Trophoblast cell (in vitro differentiated cells and primary cell): ENCODE measurements around the gene CBX2.
"Not testable (repeated sequence)": the region's sequence is repeated elsewhere in the genome, so short reads cannot be mapped to it uniquely, and the experiment has no call there.

Experiments
- DNase-seq, 2 donors: peaks; one replicate each; pipeline ENCODE4 v3.0.0-alpha.2; 2016
- H2AFZ ChIP-seq: 2 replicates; pipeline ENCODE4 v1.6.1; 2013; ENCODE audit warnings: low read length, moderate library complexity, mild to moderate bottlenecking; ENCODE audit not compliant: insufficient read depth, poor library complexity
- H2AK5ac ChIP-seq: 2 replicates; pipeline ENCODE4 v1.6.1; 2013; ENCODE audit warnings: mild to moderate bottlenecking, low read length
- H2BK120ac ChIP-seq: 2 replicates; pipeline ENCODE4 v1.6.1; 2013; ENCODE audit warnings: low read length, mild to moderate bottlenecking, moderate library complexity; ENCODE audit not compliant: insufficient read depth, poor library complexity
- H2BK12ac ChIP-seq: 2 replicates; pipeline ENCODE4 v1.6.1; 2013; ENCODE audit warnings: mild to moderate bottlenecking, low read length, moderate library complexity
- H2BK5ac ChIP-seq: 2 replicates; pipeline ENCODE4 v1.6.1; 2013; ENCODE audit warnings: low read length, low read depth, moderate library complexity, mild to moderate bottlenecking; ENCODE audit not compliant: poor library complexity
- H3K14ac ChIP-seq: 2 replicates; pipeline ENCODE4 v1.6.1; 2013; ENCODE audit warnings: mild to moderate bottlenecking, low read length
- H3K18ac ChIP-seq: 2 replicates; pipeline ENCODE4 v1.6.1; 2013; ENCODE audit warnings: mild to moderate bottlenecking, low read length
- H3K23ac ChIP-seq: 2 replicates; pipeline ENCODE4 v1.6.1; 2013; ENCODE audit warnings: low read length
- H3K27ac ChIP-seq: 2 replicates; pipeline ENCODE4 v1.5.1; 2013; ENCODE audit warnings: low read depth, mild to moderate bottlenecking, inconsistent platforms, low read length, moderate library complexity
- H3K27me3 ChIP-seq: 2 replicates; pipeline ENCODE4 v1.6.1; 2013; ENCODE audit warnings: inconsistent platforms, mild to moderate bottlenecking, low read length, moderate library complexity; ENCODE audit not compliant: insufficient read depth
- H3K36me3 ChIP-seq, 2 experiments: 1 replicate in 1 of 2; 2 replicates in 1 of 2; pipeline ENCODE4 v1.6.1; 2013; ENCODE audit warnings: low read length in 2 of 2, mild to moderate bottlenecking in 2 of 2, moderate library complexity in 1 of 2; ENCODE audit not compliant: insufficient read depth in 2 of 2, control insufficient read depth in 1 of 2
- H3K4ac ChIP-seq: 2 replicates; pipeline ENCODE4 v1.6.1; 2013; ENCODE audit warnings: low read depth, mild to moderate bottlenecking, low read length, moderate library complexity
- H3K4me1 ChIP-seq, 2 experiments: 1 replicate in 1 of 2; 2 replicates in 1 of 2; pipeline ENCODE4 v1.6.1; 2013; ENCODE audit warnings: low read length in 2 of 2, mild to moderate bottlenecking in 2 of 2, moderate library complexity in 1 of 2; ENCODE audit not compliant: insufficient read depth in 2 of 2, control insufficient read depth in 1 of 2
- H3K4me2 ChIP-seq: 2 replicates; pipeline ENCODE4 v1.6.1; 2013; ENCODE audit warnings: inconsistent platforms, mild to moderate bottlenecking, low read length, moderate library complexity
- H3K4me3 ChIP-seq: 2 replicates; pipeline ENCODE4 v1.5.1; 2013; ENCODE audit warnings: mild to moderate bottlenecking, low read depth, low read length, inconsistent platforms
- H3K79me1 ChIP-seq: one replicate; pipeline ENCODE4 v1.6.1; 2013; ENCODE audit warnings: low read length
- H3K79me2 ChIP-seq: 2 replicates; pipeline ENCODE4 v1.6.1; 2013; ENCODE audit warnings: low read length, mild to moderate bottlenecking; ENCODE audit not compliant: control insufficient read depth, insufficient read depth, poor library complexity
- H3K9ac ChIP-seq: 2 replicates; pipeline ENCODE4 v1.6.1; 2013; ENCODE audit warnings: mild to moderate bottlenecking, low read length
- H3K9me3 ChIP-seq: 2 replicates; pipeline ENCODE4 v1.6.1; 2013; ENCODE audit warnings: low read depth, mild to moderate bottlenecking, control low read depth, inconsistent platforms, low read length; ENCODE audit not compliant: insufficient read depth
- H4K12ac ChIP-seq: 2 replicates; pipeline ENCODE4 v1.6.1; 2013; ENCODE audit warnings: low read depth, mild to moderate bottlenecking, low read length, moderate library complexity
- H4K8ac ChIP-seq: 2 replicates; pipeline ENCODE4 v1.6.1; 2013; ENCODE audit warnings: low read depth, mild to moderate bottlenecking, low read length, moderate library complexity
- H4K91ac ChIP-seq: one replicate; pipeline ENCODE4 v1.6.1; 2013; ENCODE audit warnings: low read depth, mild to moderate bottlenecking, low read length, moderate library complexity
- WGBS: extraction: QIAGEN DNeasy Blood & Tissue Kit; methylation state at CpG from one replicate; pipeline ENCODE4 v1.1.7; 2013; ENCODE audit warnings: missing lambda C conversion rate; ENCODE audit not compliant: insufficient read length, insufficient coverage; ENCODE audit errors: extremely low coverage; 5-methylcytosine and 5-hydroxymethylcytosine counted together

Gene CBX2

GRCh38 chr17:79754370-79754769 lies 23.6 kb upstream of the CBX2 start:
- peaks cover 3% of the 10 kb centered on the region for H3K27me3 ChIP-seq
- no peak for DNase-seq
- no peak overlapping the region for H4K91ac ChIP-seq
- no peak overlapping the region for H2BK12ac ChIP-seq
- no peaks in the 10 kb centered on the region for H3K79me2 ChIP-seq
- no peak overlapping the region for H3K23ac ChIP-seq
- no peak overlapping the region for H4K12ac ChIP-seq
- no peaks in the 10 kb centered on the region for H3K79me1 ChIP-seq
- H3K14ac ChIP-seq: no peak overlapping the region
- H3K36me3 ChIP-seq: no peaks in the 10 kb centered on the region
- no peak overlapping the region for H3K4me3 ChIP-seq
- H2BK5ac ChIP-seq: no peak overlapping the region
- no peak overlapping the region for H3K4ac ChIP-seq
- no peak overlapping the region for H2AK5ac ChIP-seq
- no peak overlapping the region for H3K27ac ChIP-seq
- no peaks in the 10 kb centered on the region for H3K4me1 ChIP-seq
- no peak overlapping the region for H3K4me2 ChIP-seq
- no peak overlapping the region for H2BK120ac ChIP-seq
- H3K18ac ChIP-seq: no peak overlapping the region
- H2AFZ ChIP-seq: no peak overlapping the region
- no peak overlapping the region for H4K8ac ChIP-seq
- no CpG with 5 or more reads among the region's 12 CpGs for WGBS
- no peaks in the 10 kb centered on the region for H3K9me3 ChIP-seq
- H3K9ac ChIP-seq: no peak overlapping the region

- H2BK12ac ChIP-seq, H3K27me3 ChIP-seq, H3K4me2 ChIP-seq, H4K12ac ChIP-seq, H3K4ac ChIP-seq, H2BK5ac ChIP-seq, H3K9me3 ChIP-seq, H4K91ac ChIP-seq, H3K4me3 ChIP-seq, H2BK120ac ChIP-seq, H3K79me2 ChIP-seq, H3K18ac ChIP-seq, H3K9ac ChIP-seq, H2AK5ac ChIP-seq, H3K14ac ChIP-seq, H3K4me1 ChIP-seq, H3K79me1 ChIP-seq, H3K27ac ChIP-seq, H4K8ac ChIP-seq, H2AFZ ChIP-seq, H3K23ac ChIP-seq, H3K36me3 ChIP-seq, DNase-seq: not testable (repeated sequence)
- WGBS: no CpG with 5 or more reads among the region's 9 CpGs
Measured at GRCh38 chr17:79754903-79755302, 23.0 kb upstream of the CBX2 start.

GRCh38 chr17:79755591-79755990 lies 22.4 kb upstream of the CBX2 start:
- Histone ChIP-seq H3K4me3 (no peak overlapping the region), H3K79me2 (no peaks in the 10 kb centered on the region)
- WGBS: no CpG with 5 or more reads among the region's 14 CpGs

GRCh38 chr17:79757140-79757745 lies 20.7 kb upstream of the CBX2 start:
- H4K12ac ChIP-seq: no peak overlapping the region
- 100% methylated on average over 2 of the region's 15 CpGs for WGBS
- no peaks in the 10 kb centered on the region for H3K27me3 ChIP-seq

More at GRCh38 chr17:79755591-79755990, 22.4 kb upstream of the CBX2 start:
- no peak overlapping the region for H3K27ac ChIP-seq
- H2BK5ac ChIP-seq: no peak overlapping the region
- H3K79me1 ChIP-seq: no peaks in the 10 kb centered on the region
- no peak overlapping the region for H4K8ac ChIP-seq
- no peak overlapping the region for H3K9ac ChIP-seq
- no peak overlapping the region for H3K18ac ChIP-seq
- no peak overlapping the region for H2BK12ac ChIP-seq
- no peaks in the 10 kb centered on the region for H3K27me3 ChIP-seq
- no peak overlapping the region for H4K12ac ChIP-seq
- no peak overlapping the region for H2BK120ac ChIP-seq
- H3K4me1 ChIP-seq: no peaks in the 10 kb centered on the region
- H2AK5ac ChIP-seq: no peak overlapping the region
- no peak overlapping the region for H4K91ac ChIP-seq
- no peak overlapping the region for H3K14ac ChIP-seq
- H3K23ac ChIP-seq: no peak overlapping the region
- H3K4ac ChIP-seq: no peak overlapping the region
- H3K36me3 ChIP-seq: no peaks in the 10 kb centered on the region
- DNase-seq: no peak
- no peaks in the 10 kb centered on the region for H3K9me3 ChIP-seq
- no peak overlapping the region for H2AFZ ChIP-seq
- H3K4me2 ChIP-seq: no peak overlapping the region

More at GRCh38 chr17:79757140-79757745, 20.7 kb upstream of the CBX2 start:
- no peak overlapping the region for H3K14ac ChIP-seq
- H3K79me2 ChIP-seq: no peaks in the 10 kb centered on the region
- no peak overlapping the region for H3K18ac ChIP-seq
- no peaks in the 10 kb centered on the region for H3K36me3 ChIP-seq
- H3K79me1 ChIP-seq: no peaks in the 10 kb centered on the region
- H2AFZ ChIP-seq: no peak overlapping the region
- H3K4me1 ChIP-seq: no peaks in the 10 kb centered on the region
- H4K8ac ChIP-seq: no peak overlapping the region
- no peak overlapping the region for H3K9ac ChIP-seq
- H2BK120ac ChIP-seq: no peak overlapping the region
- no peak overlapping the region for H2BK12ac ChIP-seq
- H3K4me3 ChIP-seq: no peak overlapping the region
- no peak for DNase-seq
- no peak overlapping the region for H3K27ac ChIP-seq
- no peak overlapping the region for H3K4ac ChIP-seq
- H2BK5ac ChIP-seq: no peak overlapping the region
- no peaks in the 10 kb centered on the region for H3K9me3 ChIP-seq
- no peak overlapping the region for H2AK5ac ChIP-seq
- no peak overlapping the region for H4K91ac ChIP-seq
- H3K4me2 ChIP-seq: no peak overlapping the region
- no peak overlapping the region for H3K23ac ChIP-seq
